ENCODE results near the gene SORD.
"Not testable (repeated sequence)": the region's sequence is repeated elsewhere in the genome, so short reads cannot be mapped to it uniquely, and the experiment has no call there.

DNA sequence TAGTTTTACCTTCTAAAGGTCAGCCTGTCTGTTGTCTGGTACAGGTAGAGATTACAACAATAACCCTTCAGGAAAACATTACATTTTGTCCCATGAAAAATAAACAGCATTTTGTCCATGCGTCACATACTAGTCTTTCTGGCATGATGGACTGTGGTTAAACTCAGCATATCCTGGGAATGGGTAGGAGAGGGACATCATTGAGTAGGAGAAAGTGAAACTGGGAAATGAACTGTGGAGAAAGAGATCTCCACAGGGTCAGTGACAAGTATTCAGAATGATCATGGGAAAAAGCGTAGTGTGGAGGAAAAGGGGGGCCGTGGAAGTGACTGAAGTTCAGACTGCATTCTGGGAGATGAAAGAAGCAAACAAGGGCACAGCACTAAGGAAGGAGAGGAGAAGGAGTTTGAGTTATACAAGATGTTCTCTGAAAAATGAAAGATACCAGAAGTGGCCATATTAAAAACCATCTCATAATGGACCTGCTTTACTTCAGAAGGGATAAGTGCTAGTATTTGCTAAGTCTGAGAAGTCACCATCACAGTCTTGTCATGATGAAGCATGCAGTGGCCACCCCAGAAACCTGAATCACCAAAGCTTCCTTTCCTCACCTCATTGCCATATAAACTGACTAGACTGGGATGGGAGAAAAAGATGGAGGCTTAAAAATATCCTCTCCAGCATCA lies 34.7 kb upstream of the SORD start:
- TF ChIP-seq, protein P1, sequence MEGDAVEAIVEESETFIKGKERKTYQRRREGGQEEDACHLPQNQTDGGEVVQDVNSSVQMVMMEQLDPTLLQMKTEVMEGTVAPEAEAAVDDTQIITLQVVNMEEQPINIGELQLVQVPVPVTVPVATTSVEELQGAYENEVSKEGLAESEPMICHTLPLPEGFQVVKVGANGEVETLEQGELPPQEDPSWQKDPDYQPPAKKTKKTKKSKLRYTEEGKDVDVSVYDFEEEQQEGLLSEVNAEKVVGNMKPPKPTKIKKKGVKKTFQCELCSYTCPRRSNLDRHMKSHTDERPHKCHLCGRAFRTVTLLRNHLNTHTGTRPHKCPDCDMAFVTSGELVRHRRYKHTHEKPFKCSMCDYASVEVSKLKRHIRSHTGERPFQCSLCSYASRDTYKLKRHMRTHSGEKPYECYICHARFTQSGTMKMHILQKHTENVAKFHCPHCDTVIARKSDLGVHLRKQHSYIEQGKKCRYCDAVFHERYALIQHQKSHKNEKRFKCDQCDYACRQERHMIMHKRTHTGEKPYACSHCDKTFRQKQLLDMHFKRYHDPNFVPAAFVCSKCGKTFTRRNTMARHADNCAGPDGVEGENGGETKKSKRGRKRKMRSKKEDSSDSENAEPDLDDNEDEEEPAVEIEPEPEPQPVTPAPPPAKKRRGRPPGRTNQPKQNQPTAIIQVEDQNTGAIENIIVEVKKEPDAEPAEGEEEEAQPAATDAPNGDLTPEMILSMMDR (IDR thresholded peaks at IDR 0.05): not testable (repeated sequence)
- TF ChIP-seq POLR2AphosphoS5 (IDR thresholded peaks at IDR 0.05): not testable (repeated sequence)
